Bone marrow (tissue), 2 donors: Measurements from ENCODE around the gene KCNS3.

ENCODE experiments used
- DNase-seq, 2 donors: peaks; one replicate each; lab custom pipeline; 2025; lab: John Stamatoyannopoulos, UW

KCNS3 gene, protein sequence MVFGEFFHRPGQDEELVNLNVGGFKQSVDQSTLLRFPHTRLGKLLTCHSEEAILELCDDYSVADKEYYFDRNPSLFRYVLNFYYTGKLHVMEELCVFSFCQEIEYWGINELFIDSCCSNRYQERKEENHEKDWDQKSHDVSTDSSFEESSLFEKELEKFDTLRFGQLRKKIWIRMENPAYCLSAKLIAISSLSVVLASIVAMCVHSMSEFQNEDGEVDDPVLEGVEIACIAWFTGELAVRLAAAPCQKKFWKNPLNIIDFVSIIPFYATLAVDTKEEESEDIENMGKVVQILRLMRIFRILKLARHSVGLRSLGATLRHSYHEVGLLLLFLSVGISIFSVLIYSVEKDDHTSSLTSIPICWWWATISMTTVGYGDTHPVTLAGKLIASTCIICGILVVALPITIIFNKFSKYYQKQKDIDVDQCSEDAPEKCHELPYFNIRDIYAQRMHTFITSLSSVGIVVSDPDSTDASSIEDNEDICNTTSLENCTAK

DNA sequence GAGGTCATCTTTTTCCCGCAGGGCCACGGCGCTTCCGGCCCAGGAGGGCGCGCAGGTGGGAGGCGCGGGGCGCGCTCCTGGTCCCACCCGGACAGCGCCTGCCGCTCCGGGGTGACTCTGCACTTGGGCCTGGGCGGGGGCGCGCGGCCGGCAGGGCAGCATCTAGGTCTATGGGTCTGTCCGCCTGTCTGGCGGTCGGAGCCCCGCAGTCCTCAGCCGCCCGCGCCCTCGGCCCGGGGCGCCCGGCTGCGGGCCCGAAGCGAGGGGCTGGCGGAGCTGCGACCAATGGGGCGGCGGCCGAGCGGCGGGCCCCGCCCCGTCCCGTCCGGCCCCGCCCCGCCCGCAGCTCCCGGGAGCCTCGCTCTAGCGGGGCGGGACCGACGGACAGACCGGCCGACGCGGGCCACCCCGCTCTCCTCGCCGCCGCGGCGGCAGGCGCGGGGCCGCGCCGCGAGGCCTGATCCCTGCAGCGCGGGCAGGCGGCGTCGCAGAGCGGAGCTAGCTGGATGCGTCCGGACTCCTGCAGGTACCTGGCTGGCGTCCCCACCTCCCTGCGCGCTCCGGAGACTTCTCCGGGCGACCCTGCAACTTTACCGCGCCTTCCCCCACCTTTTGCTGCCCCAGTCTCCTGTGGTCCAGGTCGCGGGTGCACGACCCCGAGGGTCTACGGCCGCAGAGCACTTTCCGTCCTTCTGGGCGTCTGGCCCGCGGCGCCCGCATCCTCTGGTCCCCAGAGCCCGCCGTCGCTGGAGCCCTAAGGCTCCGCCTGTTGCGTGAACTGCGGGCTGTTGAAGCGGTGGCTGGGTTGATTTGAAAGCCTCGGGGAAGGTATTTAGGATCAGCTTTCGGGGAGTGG is at the start of gene KCNS3:
TSS of gene KCNS3 (plus strand) at position 387 of the 856 bp plus-strand sequence. CDS start 52,342 bp downstream, outside the sequence.
- no peak for DNase-seq

- peak; percentile 20 to 38 for DNase-seq
Measured at GRCh38 chr2:17830053-17831034, 48.1 kb upstream of the KCNS3 start.

DNA sequence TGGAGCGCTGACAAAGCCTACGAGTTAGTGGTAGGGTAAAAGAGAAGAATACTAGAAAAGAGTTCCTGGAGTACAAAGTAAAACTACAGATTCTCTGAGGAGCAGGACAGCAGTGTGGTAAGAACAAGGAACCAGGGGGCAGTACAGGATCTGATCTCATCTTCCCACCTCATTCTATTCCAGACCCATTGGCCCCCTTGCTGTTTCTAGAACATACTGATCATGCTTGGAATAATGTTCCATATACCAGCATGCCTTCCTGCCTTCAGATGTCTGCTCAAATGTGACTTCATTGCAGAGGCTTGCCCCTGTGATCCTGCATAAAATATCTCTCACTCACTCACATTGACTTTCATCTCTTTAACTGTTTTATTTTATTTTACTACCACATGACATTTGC is 43.0 kb upstream of the KCNS3 start:
- DNase-seq: no peak

- no peak for DNase-seq
Measured at GRCh38 chr2:17839959-17840358, 38.5 kb upstream of the KCNS3 start.

DNA sequence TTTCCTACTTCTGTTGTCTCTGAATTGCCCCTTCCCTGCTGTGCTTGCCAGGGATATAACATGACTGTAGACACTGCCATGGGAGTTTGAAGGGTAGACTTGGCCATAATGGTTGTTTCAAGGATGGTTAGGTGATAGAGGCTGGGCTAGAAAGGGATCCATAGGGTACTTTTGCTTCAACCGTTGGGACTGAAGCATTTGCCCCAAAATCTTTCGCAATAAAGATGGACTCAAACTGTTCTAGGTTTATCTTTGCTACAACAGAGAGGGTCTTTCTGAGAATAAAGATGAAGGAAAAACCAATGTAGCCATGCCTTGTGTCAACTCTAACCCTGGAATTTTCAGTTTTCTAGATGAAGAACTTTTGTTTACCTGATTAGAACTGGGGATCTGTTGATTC is 35.0 kb upstream of the KCNS3 start:
- DNase-seq: no peak

GRCh38 chr2:17845806-17846205 is 32.7 kb upstream of the KCNS3 start:
- DNase-seq: no peak

- no peak for DNase-seq
Measured at GRCh38 chr2:17846676-17847075, 31.8 kb upstream of the KCNS3 start.

DNA sequence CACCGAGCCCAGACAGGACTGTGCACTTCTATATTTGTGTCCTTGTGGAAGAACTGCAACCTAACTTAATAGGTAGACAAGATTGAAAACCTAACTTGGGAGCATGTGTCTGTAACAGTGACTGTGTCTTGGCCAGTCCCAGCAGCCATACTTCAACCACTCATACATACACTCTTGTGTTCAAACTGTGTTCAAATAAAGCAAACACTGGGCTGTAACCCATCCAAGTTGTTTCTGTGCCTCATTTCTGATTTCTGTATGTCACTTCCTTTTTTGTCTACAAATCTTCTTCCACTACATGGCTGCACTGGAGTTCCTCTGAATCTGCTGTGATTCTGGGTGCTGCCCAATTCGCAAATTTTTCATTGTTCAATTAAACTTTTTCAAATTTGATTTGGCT is 31.2 kb upstream of the KCNS3 start:
- no peak for DNase-seq

- no peak for DNase-seq
Measured at GRCh38 chr2:17849275-17849674, 29.2 kb upstream of the KCNS3 start.

DNA sequence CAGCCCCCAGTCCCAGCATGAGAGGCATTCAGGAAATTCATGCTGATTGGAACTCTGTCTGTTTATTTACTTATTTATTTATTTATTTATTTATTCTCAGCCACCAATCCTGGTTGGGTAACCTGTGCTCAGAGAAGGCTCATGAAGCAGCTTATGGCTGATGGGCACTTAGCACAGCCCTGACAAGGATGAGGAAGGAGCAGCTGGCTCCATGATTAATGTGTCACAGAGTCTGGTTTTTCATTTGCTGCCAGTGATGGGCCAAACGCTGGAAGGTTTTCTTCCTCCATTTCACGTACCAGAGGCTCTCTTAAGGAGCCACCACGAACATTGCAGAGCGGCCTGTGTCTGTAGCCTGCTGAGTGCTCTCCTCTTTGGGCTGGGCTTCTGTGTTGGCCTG is 28.3 kb upstream of the KCNS3 start:
- no peak for DNase-seq

GRCh38 chr2:17851731-17852585 is 26.5 kb upstream of the KCNS3 start:
- DNase-seq: peak; percentile 5 to 29

GRCh38 chr2:17853799-17854198 is 24.7 kb upstream of the KCNS3 start:
- no peak for DNase-seq

DNA sequence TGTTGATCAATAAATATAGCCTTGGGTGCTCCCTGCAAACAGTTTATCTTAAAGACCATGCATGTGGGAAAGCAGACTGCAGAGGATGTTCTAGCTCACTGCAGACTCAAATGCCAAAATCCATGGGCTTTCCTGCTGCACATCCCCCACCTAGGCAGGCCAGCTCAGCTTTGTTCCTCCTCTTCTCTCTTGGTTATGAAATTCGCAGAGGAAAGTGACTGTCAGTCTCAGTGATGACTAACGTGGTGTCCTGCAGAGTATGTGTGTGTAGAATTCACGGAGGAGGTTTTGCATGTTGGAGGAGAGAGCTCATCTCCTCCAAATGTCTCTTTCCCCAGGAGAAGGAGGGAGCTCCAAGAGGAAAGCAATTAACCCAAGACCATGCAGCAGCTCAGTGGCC is 21.4 kb upstream of the KCNS3 start:
- no peak for DNase-seq

- no peak for DNase-seq
Measured at GRCh38 chr2:17858064-17858463, 20.4 kb upstream of the KCNS3 start.

- DNase-seq: no peak
Measured at GRCh38 chr2:17863539-17863938, 14.9 kb upstream of the KCNS3 start.

DNA sequence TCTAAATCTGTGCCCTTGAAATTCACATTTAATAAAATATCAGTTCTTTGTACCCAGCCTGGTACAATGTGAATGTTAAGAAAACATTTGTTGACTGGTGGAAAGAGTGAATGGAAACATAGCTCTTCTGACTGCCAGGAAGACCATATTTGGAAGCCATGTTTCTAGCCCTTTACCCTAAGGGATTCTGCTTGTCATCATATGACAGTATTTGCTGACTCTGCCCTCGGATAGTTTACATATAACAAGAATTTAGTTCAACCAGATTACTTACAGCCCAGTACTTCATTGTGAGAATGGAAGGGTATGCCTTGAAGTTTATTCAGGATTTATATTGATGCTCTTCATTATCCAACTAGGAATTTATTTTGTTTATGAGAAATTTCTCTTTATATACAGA is 13.8 kb upstream of the KCNS3 start:
- DNase-seq: no peak

DNA sequence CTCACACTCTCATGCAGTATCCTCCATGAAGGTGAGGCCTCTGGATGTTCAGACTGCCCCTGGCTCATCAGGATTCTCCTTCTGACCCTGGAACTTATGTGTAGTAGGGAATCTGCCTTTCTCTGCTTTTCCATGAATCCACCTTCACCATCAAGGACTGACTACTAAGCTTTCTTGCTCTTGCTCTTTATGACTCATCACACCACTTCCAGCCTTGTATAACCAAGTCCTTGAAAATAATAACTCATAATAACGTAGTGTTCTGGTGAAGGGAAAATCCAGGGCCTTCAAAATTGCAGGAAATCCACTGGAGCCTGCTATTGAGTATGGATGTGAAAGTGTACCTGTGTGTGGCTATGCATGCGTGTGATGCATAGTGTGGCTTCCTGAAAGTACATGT is 11.3 kb upstream of the KCNS3 start:
- DNase-seq: no peak

GRCh38 chr2:17869128-17869527 is 9.3 kb upstream of the KCNS3 start:
- no peak for DNase-seq

DNA sequence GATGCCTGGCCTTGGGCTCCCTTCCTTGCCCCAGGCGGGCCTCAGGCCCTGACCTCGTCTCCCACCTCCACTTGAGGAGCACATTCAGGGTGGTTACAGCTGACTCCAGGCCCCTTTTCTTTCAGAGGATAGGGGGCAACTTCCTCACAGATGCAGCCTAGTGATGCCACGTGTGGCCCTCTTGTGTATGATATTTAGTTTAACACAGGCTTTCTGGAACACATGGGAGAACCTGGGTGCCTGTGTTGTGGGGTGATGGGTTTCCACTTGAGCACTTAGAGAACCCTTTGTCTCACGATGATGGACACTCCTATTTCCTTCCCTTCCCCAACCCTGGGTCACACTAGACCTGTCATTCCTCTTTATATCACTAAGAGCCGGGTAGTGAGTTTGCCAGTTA is 6.8 kb upstream of the KCNS3 start:
- DNase-seq: no peak

DNA sequence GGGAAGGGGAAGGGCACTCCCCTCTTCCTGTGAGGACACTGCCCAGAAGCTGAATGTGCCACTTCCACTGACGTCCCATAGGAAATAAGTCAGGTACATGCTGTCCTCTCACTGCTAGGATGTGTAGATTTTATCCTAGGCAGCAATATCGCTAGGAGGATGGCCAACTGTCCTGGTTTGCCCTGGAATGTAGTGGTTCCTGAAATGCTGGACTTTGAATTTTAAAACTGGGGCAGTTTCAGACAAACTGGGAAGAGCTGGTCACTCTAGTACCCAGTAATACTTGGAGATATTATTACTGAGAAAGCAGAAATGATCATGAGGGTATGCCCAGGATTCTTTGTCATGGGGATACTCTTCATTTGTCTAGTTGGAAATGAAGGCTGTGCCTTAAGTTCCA is 5.4 kb upstream of the KCNS3 start:
- no peak for DNase-seq

DNA sequence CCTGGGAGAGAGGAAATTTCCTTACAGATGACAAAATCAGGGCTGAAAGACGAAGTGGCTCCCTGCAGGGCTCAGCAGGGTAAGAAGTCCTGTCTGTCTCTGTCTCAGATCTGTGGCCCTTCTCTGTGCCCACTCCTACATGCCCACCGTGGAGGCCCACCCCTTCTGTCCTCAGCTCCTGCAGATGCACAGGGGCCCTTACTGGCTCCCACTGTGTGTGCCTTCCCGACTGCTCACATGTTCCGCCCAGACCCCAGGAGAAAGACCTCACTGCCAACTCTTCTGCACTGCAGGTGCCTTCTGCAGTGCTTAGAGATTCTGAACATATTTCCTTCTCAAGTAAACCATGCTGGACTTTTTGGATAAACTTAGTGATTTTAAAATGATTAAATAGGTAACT is 1.9 kb upstream of the KCNS3 start:
- DNase-seq: no peak
